Panc1 (cell line): ENCODE measurements around the gene ZNF175. TPM values are rescaled to one million over a fixed set of nuclear protein-coding genes. Genes with fewer than 3 reads are reported as not detected.

Experiments used
- ATAC-seq: fragments of 200-7000 bp; cut with Tn5 transposase; 2 replicates; pipeline ENCODE4 v1.9.1; 2020; ENCODE audit warnings: mild to moderate bottlenecking, moderate library complexity
- BruUV-seq: library from RNA; stranded (reverse); fragments of 400-500 nt; replicated peaks from 2 replicates; lab custom pipeline; 2021; lab: Mats Ljungman, UMichigan
- CTCF ChIA-PET: fragments of 300-600 bp; sonication (Branson Sonifier 250); formaldehyde crosslinking; loops from one replicate; lab custom pipeline; 2022; ENCODE audit warnings: antibody characterized with exemption; lab: Charles Lee
- POLR2A ChIA-PET: fragments of 300-600 bp; sonication (Branson Sonifier 250); formaldehyde crosslinking; loops from one replicate; lab custom pipeline; 2022; ENCODE audit warnings: antibody characterized with exemption; lab: Charles Lee
- DNase-seq: peaks from one replicate; pipeline ENCODE4 v3.0.0-alpha.2; 2010; ENCODE audit warnings: low read depth, low spot score
- H3K27ac ChIP-seq: 2 replicates; pipeline ENCODE4 v1.5.1; 2011; ENCODE audit warnings: mild to moderate bottlenecking, low read length, inconsistent platforms
- H3K27me3 ChIP-seq: fragments of 200-500 bp; sonication (Bioruptor generic); 2 replicates; pipeline ENCODE4 v1.6.0; 2014; ENCODE audit warnings: low read length, inconsistent platforms; ENCODE audit not compliant: control insufficient read depth, insufficient read depth
- H3K36me3 ChIP-seq: fragments of 200-500 bp; sonication (Bioruptor generic); 2 replicates; pipeline ENCODE4 v1.5.1; 2014; ENCODE audit warnings: inconsistent platforms, mild to moderate bottlenecking, low read length, moderate library complexity; ENCODE audit not compliant: control insufficient read depth, insufficient read depth
- H3K4me1 ChIP-seq: 2 replicates; pipeline ENCODE4 v1.5.1; 2011; ENCODE audit warnings: inconsistent platforms, mild to moderate bottlenecking, low read length, moderate library complexity; ENCODE audit not compliant: control insufficient read depth, insufficient read depth
- H3K4me3 ChIP-seq, 2 experiments: 2 replicates each; pipeline ENCODE4 v1.5.1; 2011 to 2012; ENCODE audit warnings: low read depth in 2 of 2, low read length in 2 of 2, mild to moderate bottlenecking in 2 of 2, inconsistent platforms in 1 of 2, moderate library complexity in 1 of 2
- H3K9me3 ChIP-seq: fragments of 200-500 bp; sonication (Bioruptor generic); 2 replicates; pipeline ENCODE4 v1.5.1; 2014; ENCODE audit warnings: low read depth, mild to moderate bottlenecking, inconsistent platforms, low read length, moderate library complexity; ENCODE audit not compliant: control insufficient read depth, insufficient read depth
- POLR2AphosphoS5 ChIP-seq: IDR thresholded peaks from 2 replicates; pipeline ENCODE4 v1.6.1; 2012; ENCODE audit warnings: mild to moderate bottlenecking, low read depth, low read length, moderate library complexity
- SIN3A ChIP-seq: IDR thresholded peaks from 2 replicates; pipeline ENCODE4 v1.6.1; 2012; ENCODE audit warnings: low read depth, mild to moderate bottlenecking, low read length, moderate library complexity, borderline replicate concordance; ENCODE audit not compliant: insufficient read depth
- TCF7L2 ChIP-seq: IDR thresholded peaks from 2 replicates; pipeline ENCODE4 v1.6.1; 2011; ENCODE audit warnings: mild to moderate bottlenecking, low read depth, low read length, inconsistent platforms
- in situ Hi-C: cut with HindIII; loops from 2 replicates; pipeline ENCODE4 v1.10.0; 2016; ENCODE audit warnings: low sequenced_read_pairs, low pct_unique_long_range_greater_than_20kb
- intact Hi-C: fragments of 100-400 bp; cut with micrococcal nuclease; formaldehyde crosslinking; loops from one replicate; pipeline ENCODE4 v1.10.0; 2022; ENCODE audit not compliant: unreplicated experiment
- total RNA-seq: library from RNA; stranded (reverse); gene quantifications from one replicate; pipeline ENCODE4 v1.2.1, GENCODE V29; 2021; ENCODE audit not compliant: unreplicated experiment
- TF ChIP-seq, protein P1 (sequence below), 2 experiments: IDR thresholded peaks; 2 replicates each; pipeline ENCODE4 v1.6.1; 2011 to 2012; ENCODE audit warnings: low read depth in 2 of 2, control low read depth in 1 of 2, low read length in 1 of 2, mild to moderate bottlenecking in 1 of 2, moderate library complexity in 1 of 2; ENCODE audit not compliant: insufficient read depth in 1 of 2
- TF ChIP-seq, protein P2 (sequence below): fragments of 450-650 bp; IDR thresholded peaks from 2 replicates; pipeline ENCODE4 v1.5.1; 2017; ENCODE audit warnings: mild to moderate bottlenecking

The ZNF175 gene
- total RNA-seq, 1 experiment from 2014 or later: 7.3 TPM

DNA sequence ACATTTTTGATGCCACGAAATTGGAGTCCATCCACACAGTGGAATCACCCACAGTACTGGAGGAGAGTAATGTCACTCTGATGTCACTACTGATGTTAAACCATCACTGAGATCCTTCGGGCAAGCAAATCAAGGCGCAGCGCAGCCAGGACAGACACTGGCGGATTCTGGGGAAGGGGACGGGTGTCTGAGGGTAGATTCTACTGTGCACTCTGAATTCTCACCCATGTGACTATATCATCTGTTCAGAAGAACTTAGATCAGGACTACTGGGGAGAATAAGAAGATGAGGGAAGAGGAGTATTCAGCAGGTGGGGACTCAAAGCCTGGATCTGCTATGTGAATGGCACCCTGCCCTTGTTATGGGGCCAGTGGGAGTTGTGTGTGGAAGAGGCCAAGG lies 27.0 kb upstream of the ZNF175 start:
- CTCF ChIA-PET: no interaction called here
- TF ChIP-seq, protein P1, sequence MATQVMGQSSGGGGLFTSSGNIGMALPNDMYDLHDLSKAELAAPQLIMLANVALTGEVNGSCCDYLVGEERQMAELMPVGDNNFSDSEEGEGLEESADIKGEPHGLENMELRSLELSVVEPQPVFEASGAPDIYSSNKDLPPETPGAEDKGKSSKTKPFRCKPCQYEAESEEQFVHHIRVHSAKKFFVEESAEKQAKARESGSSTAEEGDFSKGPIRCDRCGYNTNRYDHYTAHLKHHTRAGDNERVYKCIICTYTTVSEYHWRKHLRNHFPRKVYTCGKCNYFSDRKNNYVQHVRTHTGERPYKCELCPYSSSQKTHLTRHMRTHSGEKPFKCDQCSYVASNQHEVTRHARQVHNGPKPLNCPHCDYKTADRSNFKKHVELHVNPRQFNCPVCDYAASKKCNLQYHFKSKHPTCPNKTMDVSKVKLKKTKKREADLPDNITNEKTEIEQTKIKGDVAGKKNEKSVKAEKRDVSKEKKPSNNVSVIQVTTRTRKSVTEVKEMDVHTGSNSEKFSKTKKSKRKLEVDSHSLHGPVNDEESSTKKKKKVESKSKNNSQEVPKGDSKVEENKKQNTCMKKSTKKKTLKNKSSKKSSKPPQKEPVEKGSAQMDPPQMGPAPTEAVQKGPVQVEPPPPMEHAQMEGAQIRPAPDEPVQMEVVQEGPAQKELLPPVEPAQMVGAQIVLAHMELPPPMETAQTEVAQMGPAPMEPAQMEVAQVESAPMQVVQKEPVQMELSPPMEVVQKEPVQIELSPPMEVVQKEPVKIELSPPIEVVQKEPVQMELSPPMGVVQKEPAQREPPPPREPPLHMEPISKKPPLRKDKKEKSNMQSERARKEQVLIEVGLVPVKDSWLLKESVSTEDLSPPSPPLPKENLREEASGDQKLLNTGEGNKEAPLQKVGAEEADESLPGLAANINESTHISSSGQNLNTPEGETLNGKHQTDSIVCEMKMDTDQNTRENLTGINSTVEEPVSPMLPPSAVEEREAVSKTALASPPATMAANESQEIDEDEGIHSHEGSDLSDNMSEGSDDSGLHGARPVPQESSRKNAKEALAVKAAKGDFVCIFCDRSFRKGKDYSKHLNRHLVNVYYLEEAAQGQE (IDR thresholded peaks at IDR 0.05; ENCODE audit: insufficient read depth in 1 of 2, low read depth in 2 of 2, low read length in 1 of 2): no peak
- TF ChIP-seq SIN3A: no peak
- H3K4me3 ChIP-seq: no peak overlapping the region
- DNase-seq (no peak), ATAC-seq (no peak)
- intact Hi-C loops (no loop called here), in situ Hi-C loops (no loop called here)
- POLR2A ChIA-PET: no interaction called here
- no TSS peak for BruUV-seq
- H3K4me1 ChIP-seq: no peaks in the 10 kb centered on the region
- peaks cover 4% of the 10 kb centered on the region; the same call in 1 of the 2 replicates for H3K27me3 ChIP-seq
- H3K9me3 ChIP-seq: no peaks in the 10 kb centered on the region
- no peaks in the 10 kb centered on the region for H3K36me3 ChIP-seq
- no peak overlapping the region for H3K27ac ChIP-seq

DNA sequence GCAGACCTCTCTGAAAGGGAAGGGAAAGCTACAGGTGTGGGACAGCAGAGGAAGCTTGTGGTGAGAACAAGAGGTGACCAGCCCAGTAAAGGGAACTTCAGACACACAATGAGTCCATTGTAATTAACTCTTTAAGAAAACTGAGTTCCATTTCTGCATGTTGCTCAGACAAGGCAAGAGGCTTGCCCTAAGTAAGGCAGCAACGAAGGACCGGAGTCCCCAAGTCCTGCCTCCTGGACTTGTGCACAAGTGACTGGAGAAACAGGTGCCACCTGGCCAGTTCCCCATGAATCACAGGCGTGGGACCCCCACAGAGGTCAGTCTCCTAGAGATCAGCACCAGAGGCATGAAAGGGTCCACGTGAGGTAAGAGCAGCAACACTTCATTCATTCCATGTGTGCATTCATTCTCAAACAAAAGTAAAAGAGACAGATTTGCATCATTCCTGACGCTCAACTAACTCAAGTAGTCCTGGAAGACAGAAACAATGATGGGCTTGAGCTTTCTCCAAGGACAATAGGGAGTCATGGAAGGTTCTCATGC lies 24.9 kb upstream of the ZNF175 start:
- intact Hi-C loops (no loop called here), in situ Hi-C loops (no loop called here)
- ATAC-seq (no peak), DNase-seq (no peak)
- H3K27ac ChIP-seq: no peak overlapping the region
- POLR2A ChIA-PET: no interaction called here
- TF ChIP-seq TCF7L2 (no peak), POLR2AphosphoS5 (no peak), SIN3A (no peak)
- TF ChIP-seq, protein P2, sequence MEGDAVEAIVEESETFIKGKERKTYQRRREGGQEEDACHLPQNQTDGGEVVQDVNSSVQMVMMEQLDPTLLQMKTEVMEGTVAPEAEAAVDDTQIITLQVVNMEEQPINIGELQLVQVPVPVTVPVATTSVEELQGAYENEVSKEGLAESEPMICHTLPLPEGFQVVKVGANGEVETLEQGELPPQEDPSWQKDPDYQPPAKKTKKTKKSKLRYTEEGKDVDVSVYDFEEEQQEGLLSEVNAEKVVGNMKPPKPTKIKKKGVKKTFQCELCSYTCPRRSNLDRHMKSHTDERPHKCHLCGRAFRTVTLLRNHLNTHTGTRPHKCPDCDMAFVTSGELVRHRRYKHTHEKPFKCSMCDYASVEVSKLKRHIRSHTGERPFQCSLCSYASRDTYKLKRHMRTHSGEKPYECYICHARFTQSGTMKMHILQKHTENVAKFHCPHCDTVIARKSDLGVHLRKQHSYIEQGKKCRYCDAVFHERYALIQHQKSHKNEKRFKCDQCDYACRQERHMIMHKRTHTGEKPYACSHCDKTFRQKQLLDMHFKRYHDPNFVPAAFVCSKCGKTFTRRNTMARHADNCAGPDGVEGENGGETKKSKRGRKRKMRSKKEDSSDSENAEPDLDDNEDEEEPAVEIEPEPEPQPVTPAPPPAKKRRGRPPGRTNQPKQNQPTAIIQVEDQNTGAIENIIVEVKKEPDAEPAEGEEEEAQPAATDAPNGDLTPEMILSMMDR: no peak
- TF ChIP-seq, protein P1 (IDR thresholded peaks at IDR 0.05; ENCODE audit: insufficient read depth in 1 of 2, low read depth in 2 of 2, low read length in 1 of 2): no peak
- CTCF ChIA-PET: no interaction called here
- H3K27me3 ChIP-seq: 0 out of 2 replicates have a peak, but pooled peaks cover 2% of the 10 kb centered on the region
- no peaks in the 10 kb centered on the region for H3K9me3 ChIP-seq
- BruUV-seq: no TSS peak
- no peaks in the 10 kb centered on the region for H3K36me3 ChIP-seq
- no peak overlapping the region for H3K4me3 ChIP-seq
- no peaks in the 10 kb centered on the region for H3K4me1 ChIP-seq
